Activated CD4-positive, alpha-beta T cell treated with anti-CD3 and anti-CD28 coated beads, Interleukin-10, Interleukin-2, amounts not matched to agents 100 ng/mL and 50 ng/mL, durations not matched to agents 16 hours and 8 hours (primary cell): Measurements from ENCODE around the gene SMIM24.
"Not testable (repeated sequence)": the region's sequence is repeated elsewhere in the genome, so short reads cannot be mapped to it uniquely, and the experiment has no call there.

ENCODE experiments used
- DNase-seq: peaks from one replicate; pipeline ENCODE4 v3.0.0-alpha.2; 2020

SMIM24 gene

GRCh38 chr19:3513229-3514140, 33.2 kb upstream of the SMIM24 start:
- DNase-seq, result no peak

GRCh38 chr19:3512562-3513228, 32.4 kb upstream of the SMIM24 start:
- no peak for DNase-seq

GRCh38 chr19:3511506-3512251, 31.4 kb upstream of the SMIM24 start:
- no peak for DNase-seq

DNA sequence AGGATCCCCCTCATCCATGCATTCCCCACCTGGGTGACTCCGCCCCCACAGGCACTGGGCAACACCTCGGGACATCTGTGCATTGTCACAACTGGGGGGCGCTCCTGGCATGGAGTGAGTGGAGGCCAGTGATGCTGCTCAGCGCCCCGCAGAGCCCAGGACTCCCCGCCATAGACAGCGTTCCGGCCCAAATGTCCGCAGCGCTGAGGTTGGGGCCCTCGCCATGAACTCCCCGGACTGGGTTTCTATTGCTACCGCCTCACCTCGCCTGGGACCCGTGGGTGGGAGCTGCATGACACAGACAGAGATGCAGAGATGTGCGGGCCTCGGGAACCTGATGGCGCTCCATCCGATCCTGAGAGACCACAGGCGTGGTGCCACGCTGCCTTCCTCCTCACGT, 30.4 kb upstream of the SMIM24 start:
- no peak for DNase-seq

GRCh38 chr19:3509566-3509989, 29.3 kb upstream of the SMIM24 start:
- peak; percentile 18 for DNase-seq

- no peak for DNase-seq
Measured at GRCh38 chr19:3508771-3509535, 28.6 kb upstream of the SMIM24 start.

GRCh38 chr19:3508121-3508661, 27.9 kb upstream of the SMIM24 start:
- not testable (repeated sequence) for DNase-seq

GRCh38 chr19:3507371-3508120, 27.2 kb upstream of the SMIM24 start:
- peak; percentile 26 for DNase-seq

DNA sequence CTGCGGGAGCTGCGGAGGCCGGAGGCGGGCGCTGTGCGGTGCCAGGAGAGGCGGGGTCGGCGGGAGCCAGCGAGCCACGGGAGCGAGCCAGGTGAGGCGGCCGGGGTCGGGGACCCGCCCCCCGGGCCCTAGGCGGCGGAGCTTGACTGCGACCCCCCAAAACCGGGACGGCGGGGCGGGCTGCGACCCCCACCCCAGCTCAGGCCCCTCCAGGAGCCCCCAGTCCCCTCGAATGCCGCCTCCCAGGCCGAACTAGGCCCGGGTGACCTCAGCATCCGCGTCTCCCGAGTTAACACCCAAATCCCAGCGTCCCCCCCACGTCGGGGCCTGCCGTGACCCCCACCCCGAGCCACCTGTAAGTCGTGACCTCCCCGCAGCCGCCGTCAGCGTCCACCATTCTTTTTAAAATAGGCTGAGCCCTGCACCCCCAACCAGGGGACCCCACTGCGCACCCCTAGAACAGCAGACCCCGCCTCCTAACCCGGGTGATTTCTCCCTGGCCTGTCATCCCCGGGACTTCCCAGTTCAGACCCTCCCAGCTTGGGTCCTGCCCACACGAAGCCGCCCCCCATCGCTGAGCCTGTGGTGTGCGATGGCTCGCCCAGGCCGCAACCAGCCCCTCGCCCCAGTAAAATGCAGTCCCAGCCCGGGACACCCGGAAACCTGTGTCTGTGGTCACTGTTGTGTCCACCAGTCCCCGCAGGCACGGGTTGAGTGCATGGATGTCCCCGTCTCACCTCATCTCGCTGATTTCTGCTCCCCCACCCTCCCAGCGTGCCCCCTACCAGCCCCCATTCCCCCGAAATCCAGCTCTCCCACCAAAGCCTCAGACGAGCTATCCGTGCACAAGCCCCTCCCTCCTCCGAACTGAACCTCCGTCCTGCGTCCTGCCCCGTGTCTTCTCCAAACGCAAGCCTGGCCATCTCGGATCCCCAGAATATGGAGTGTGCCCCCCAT, 26.3 kb upstream of the SMIM24 start:
- peak; percentile 34 for DNase-seq

GRCh38 chr19:3505598-3506383, 25.5 kb upstream of the SMIM24 start, which contains the start of gene FZR1:
Gene FZR1 (plus strand): TSS chr19:3506311. CDS start chr19:3522990, 16,679 bp downstream.
- DNase-seq, result peak; percentile 100

DNA sequence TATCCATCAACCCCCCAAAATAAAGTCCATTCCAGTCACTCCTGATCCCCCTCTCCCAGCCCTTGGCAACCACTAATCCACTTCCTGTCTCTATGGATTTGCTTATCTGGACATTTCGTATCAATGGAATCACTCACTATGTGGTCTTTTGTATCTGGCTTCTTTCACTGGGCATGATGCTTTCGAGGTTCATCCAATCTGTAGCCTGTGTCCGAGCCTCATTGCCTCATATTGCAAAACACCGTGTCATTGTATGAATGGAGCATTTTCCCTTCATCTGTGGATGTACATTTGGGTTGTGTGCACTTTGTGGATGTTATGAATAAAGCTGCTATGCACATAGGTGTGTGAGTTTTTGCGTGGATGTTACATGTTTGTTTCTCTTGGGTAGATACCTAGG, 24.4 kb upstream of the SMIM24 start:
- DNase-seq, result no peak

DNA sequence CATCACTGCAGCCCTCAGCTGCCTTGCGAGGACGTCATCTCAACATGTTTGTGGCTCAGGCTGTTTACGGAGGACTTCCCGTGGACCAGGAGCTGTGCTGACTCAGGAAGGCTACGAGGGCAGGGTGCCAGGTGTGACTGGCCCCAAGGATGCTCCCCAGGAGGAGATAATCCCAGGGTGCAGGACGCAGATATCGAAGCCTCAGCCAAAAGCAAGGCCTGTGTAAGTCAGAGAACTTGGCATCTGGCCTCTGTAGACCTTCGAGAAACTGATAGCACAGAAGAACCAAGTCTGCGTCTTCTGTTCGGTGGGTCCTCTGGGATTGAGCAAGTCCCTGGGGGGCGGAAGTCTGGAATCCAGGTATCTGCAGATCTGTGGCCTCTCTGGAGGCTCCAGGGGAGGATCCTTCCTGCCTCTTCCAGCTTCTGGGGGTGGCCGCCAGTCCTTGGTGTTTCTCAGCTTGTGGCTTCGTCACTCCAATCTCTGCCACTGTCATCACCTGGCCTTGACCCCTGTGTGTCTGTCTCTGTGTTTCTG, 22.8 kb upstream of the SMIM24 start:
- DNase-seq, result no peak

- DNase-seq, result no peak
Measured at GRCh38 chr19:3501780-3502179, 21.5 kb upstream of the SMIM24 start.

- peak; percentile 98 for DNase-seq
Measured at GRCh38 chr19:3500429-3501101, 20.2 kb upstream of the SMIM24 start, which contains the start of gene DOHH. Gene DOHH (minus strand): TSS chr19:3500674. CDS start chr19:3496814, 3,860 bp downstream.

DNA sequence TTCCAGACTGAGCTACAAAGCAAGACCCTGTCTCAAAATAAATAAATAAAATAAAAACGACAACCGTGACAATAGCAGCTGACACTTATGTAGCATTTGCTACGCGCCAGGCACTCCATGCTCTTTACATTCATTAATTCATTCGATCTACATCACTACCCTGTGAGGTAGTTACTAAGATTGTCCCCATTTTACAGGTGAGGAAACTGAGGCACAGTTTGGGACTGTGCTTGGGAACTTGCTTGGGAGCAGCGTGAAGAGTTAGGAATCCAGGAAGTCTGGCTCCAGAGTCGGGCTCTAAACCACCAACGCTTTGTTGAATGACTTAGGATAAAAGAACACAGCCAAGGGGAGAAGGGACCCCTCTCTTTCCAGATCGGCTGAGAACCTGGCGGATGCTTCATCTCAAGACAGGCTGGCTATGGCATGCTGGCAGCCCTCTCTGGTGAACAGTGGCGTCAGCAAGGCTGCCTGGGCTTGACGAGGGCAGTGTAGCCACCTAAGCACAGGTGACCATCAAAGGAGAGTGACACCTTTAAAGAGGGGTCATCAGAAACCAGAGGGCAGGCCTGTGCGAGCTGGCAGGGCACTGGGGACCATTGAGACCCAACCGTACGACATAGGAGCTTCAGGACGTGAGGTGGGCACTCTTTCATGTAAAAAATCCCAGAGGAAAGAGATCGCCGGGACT, 19.6 kb upstream of the SMIM24 start:
- no peak for DNase-seq

GRCh38 chr19:3497757-3498520, 17.6 kb upstream of the SMIM24 start:
- DNase-seq, result no peak
